SK-N-SH (cell line): ENCODE results near the gene GABRD. TPM values are rescaled to one million over a fixed set of nuclear protein-coding genes. Genes with fewer than 3 reads are reported as not detected.

ENCODE experiments used
- CTCF ChIA-PET: fragments of 300-600, 350-600 bp; formaldehyde crosslinking; extraction: SDS; loops from one replicate; lab custom pipeline; 2021; lab: Yijun Ruan, JAX
- POLR2A ChIA-PET: fragments of 350-600 bp; sonication (Branson Sonifier 250); formaldehyde crosslinking; extraction: SDS; loops from one replicate; lab custom pipeline; 2020; ENCODE audit warnings: antibody characterized with exemption, inconsistent platforms; lab: Yijun Ruan, JAX
- DNase-seq: peaks from one replicate; pipeline ENCODE4 v3.0.0; 2012
- H2AFZ ChIP-seq: fragments of 200-600 bp; sonication (generic); 2 replicates; pipeline ENCODE4 v1.8.1; 2016; ENCODE audit warnings: antibody characterized with exemption, mild to moderate bottlenecking, low read depth
- H3F3A ChIP-seq: fragments of 200-600 bp; sonication (generic); replicated peaks from 2 replicates; pipeline ENCODE3; 2016; ENCODE audit warnings: antibody characterized with exemption, mild to moderate bottlenecking; ENCODE audit not compliant: insufficient read depth
- H3K27ac ChIP-seq, 2 experiments: fragments of 200-500 bp in 1 of 2; fragments of 200-600 bp in 1 of 2; sonication (Bioruptor generic) in 1 of 2; sonication (generic), shearing (Covaris generic) in 1 of 2; 2 replicates each; pipeline versions ENCODE4 v1.5.1 to v1.6.1; 2014 to 2016; ENCODE audit warnings: low read depth in 2 of 2, inconsistent platforms in 1 of 2, low read length in 1 of 2, mild to moderate bottlenecking in 1 of 2, mixed read lengths in 1 of 2
- H3K27me3 ChIP-seq: fragments of 200-600 bp; sonication (generic), shearing (Covaris generic); 2 replicates; pipeline ENCODE4 v1.6.1; 2016; ENCODE audit warnings: mixed run types; ENCODE audit not compliant: insufficient read depth
- H3K36me3 ChIP-seq, 2 experiments: fragments of 200-500 bp in 1 of 2; fragments of 200-600 bp in 1 of 2; sonication (Bioruptor generic) in 1 of 2; sonication (generic) in 1 of 2; replicated peaks in 1 of 2; 2 replicates each; pipeline versions ENCODE3 to v1.5.1; 2014 to 2016; ENCODE audit warnings: low read length in 1 of 2, mild to moderate bottlenecking in 1 of 2; ENCODE audit not compliant: insufficient read depth in 2 of 2, control insufficient read depth in 1 of 2
- H3K4me1 ChIP-seq, 2 experiments: fragments of 200-500 bp in 1 of 2; fragments of 200-600 bp in 1 of 2; sonication (Bioruptor generic) in 1 of 2; sonication (generic), shearing (Covaris generic) in 1 of 2; 2 replicates each; pipeline versions ENCODE4 v1.5.1 to v1.6.1; 2014 to 2016; ENCODE audit warnings: low read depth in 1 of 2, low read length in 1 of 2, mixed run types in 1 of 2; ENCODE audit not compliant: insufficient read depth in 2 of 2, control insufficient read depth in 1 of 2
- H3K4me2 ChIP-seq: fragments of 200-600 bp; sonication (generic), shearing (Covaris generic); 2 replicates; pipeline ENCODE4 v1.6.1; 2017; ENCODE audit warnings: mixed run types
- H3K4me3 ChIP-seq, 2 experiments: fragments of 200-500 bp in 1 of 2; fragments of 200-600 bp in 1 of 2; sonication (Bioruptor generic) in 1 of 2; sonication (generic), shearing (Covaris generic) in 1 of 2; 2 replicates each; pipeline versions ENCODE4 v1.5.1 to v1.8.1; 2014 to 2016; ENCODE audit warnings: low read depth in 2 of 2, inconsistent platforms in 1 of 2, low read length in 1 of 2, mild to moderate bottlenecking in 1 of 2, mixed read lengths in 1 of 2, moderate library complexity in 1 of 2
- H3K79me2 ChIP-seq: fragments of 200-600 bp; sonication (generic); 2 replicates; pipeline ENCODE4 v1.8.1; 2017; ENCODE audit warnings: mild to moderate bottlenecking; ENCODE audit not compliant: insufficient read depth
- H3K9ac ChIP-seq: fragments of 200-600 bp; sonication (generic); 2 replicates; pipeline ENCODE4 v1.6.1; 2017; ENCODE audit warnings: mixed run types
- H3K9me2 ChIP-seq: fragments of 200-600 bp; sonication (generic); 2 replicates; pipeline ENCODE4 v1.6.1; 2017; ENCODE audit warnings: mixed run types
- H3K9me3 ChIP-seq: fragments of 200-600 bp; sonication (generic); 2 replicates; pipeline ENCODE4 v1.6.1; 2017; ENCODE audit warnings: mixed run types, mild to moderate bottlenecking, moderate library complexity
- H4K20me1 ChIP-seq: fragments of 200-600 bp; sonication (generic); 2 replicates; pipeline ENCODE4 v1.6.1; 2017; ENCODE audit warnings: mild to moderate bottlenecking, mixed run types; ENCODE audit not compliant: insufficient read depth
- CHD2 ChIP-seq: fragments of 150-350 bp; IDR thresholded peaks from 2 replicates; pipeline ENCODE4 v1.6.1; 2018; ENCODE audit warnings: low read length; ENCODE audit not compliant: partially characterized antibody
- CTCF ChIP-seq: fragments of 200-600 bp; sonication (generic); IDR thresholded peaks from 2 replicates; pipeline ENCODE4 v1.6.1; 2017; ENCODE audit warnings: antibody characterized with exemption, mild to moderate bottlenecking, moderate library complexity
- ELF1 ChIP-seq: IDR thresholded peaks from 2 replicates; pipeline ENCODE4 v1.4.0; 2012
- EP300 ChIP-seq, 2 experiments: IDR thresholded peaks; 2 replicates each; pipeline versions ENCODE4 v1.4.0 to v1.6.1; 2012; ENCODE audit warnings: borderline replicate concordance in 1 of 2, low read depth in 1 of 2, low read length in 1 of 2
- EZH2phosphoT487 ChIP-seq: fragments of 200-600 bp; sonication (generic); IDR thresholded peaks from 2 replicates; pipeline ENCODE4 v1.6.1; 2017; ENCODE audit warnings: low read depth, mixed run types, mild to moderate bottlenecking, antibody characterized with exemption, moderate library complexity, borderline replicate concordance
- FOSL2 ChIP-seq: IDR thresholded peaks from 2 replicates; pipeline ENCODE4 v1.4.0; 2012; ENCODE audit warnings: low read depth, mild to moderate bottlenecking, moderate library complexity, borderline replicate concordance
- MEF2A ChIP-seq: IDR thresholded peaks from 2 replicates; pipeline ENCODE4 v1.4.0; 2012; ENCODE audit warnings: low read depth, borderline replicate concordance
- RCOR1 ChIP-seq: fragments of 150-350 bp; IDR thresholded peaks from 2 replicates; pipeline ENCODE4 v1.6.1; 2017; ENCODE audit warnings: antibody characterized with exemption, low read length
- REST ChIP-seq: IDR thresholded peaks from 2 replicates; pipeline ENCODE4 v1.6.1; 2012; ENCODE audit warnings: mild to moderate bottlenecking, low read depth, low read length, moderate library complexity
- RFX5 ChIP-seq: IDR thresholded peaks from 2 replicates; pipeline ENCODE4 v1.6.1; 2012; ENCODE audit warnings: mild to moderate bottlenecking, improper control_type of control experiment, low read length
- SIN3A ChIP-seq: IDR thresholded peaks from 2 replicates; pipeline ENCODE4 v1.6.1; 2012; ENCODE audit warnings: low read depth, mild to moderate bottlenecking, low read length, moderate library complexity, borderline replicate concordance
- SMC3 ChIP-seq: IDR thresholded peaks from 2 replicates; pipeline ENCODE4 v1.6.1; 2012; ENCODE audit warnings: low read depth, low read length, improper control_type of control experiment
- TAF1 ChIP-seq: IDR thresholded peaks from 2 replicates; pipeline ENCODE4 v1.6.1; 2012; ENCODE audit warnings: low read depth, mild to moderate bottlenecking, low read length, moderate library complexity, borderline replicate concordance
- TEAD4 ChIP-seq: IDR thresholded peaks from 2 replicates; pipeline ENCODE4 v1.4.0; 2012; ENCODE audit warnings: mild to moderate bottlenecking, borderline replicate concordance; ENCODE audit not compliant: insufficient read depth
- USF1 ChIP-seq: IDR thresholded peaks from 2 replicates; pipeline ENCODE4 v1.4.0; 2012; ENCODE audit warnings: low read depth, borderline replicate concordance
- USF2 ChIP-seq: fragments of 150-350 bp; IDR thresholded peaks from 2 replicates; pipeline ENCODE4 v1.6.1; 2017; ENCODE audit warnings: antibody characterized with exemption, low read length, low read depth, borderline replicate concordance
- YY1 ChIP-seq: IDR thresholded peaks from 2 replicates; pipeline ENCODE4 v1.4.0; 2012; ENCODE audit warnings: low read depth, mild to moderate bottlenecking
- ZBTB33 ChIP-seq: IDR thresholded peaks from 2 replicates; pipeline ENCODE4 v1.4.0; 2012; ENCODE audit warnings: low read depth, borderline replicate concordance
- whole genome bisulfite sequencing: methylation state at CpG from one replicate; pipeline ENCODE4 v1.1.6; 2017; ENCODE audit warnings: low lambda C conversion rate; 5-methylcytosine and 5-hydroxymethylcytosine counted together
- polyA plus RNA-seq, 3 experiments: library from polyadenylated mRNA; depleted of rRNA; stranded (reverse); fragments of >200 nt; gene quantifications; 2 replicates each; pipeline ENCODE4 v1.2.3, GENCODE V29; 2012

Gene GABRD
- polyA plus RNA-seq, 1 of the 3 experiments (the other 2 are of a cell fraction) = 0.07 TPM

GRCh38 chr1:2023187-2023586, 4.0 kb downstream of the GABRD start:
- H3K4me2 ChIP-seq = no peak overlapping the region
- TF ChIP-seq YY1 = no peak
- TF ChIP-seq ELF1 = no peak
- TF ChIP-seq SIN3A = no peak
- TF ChIP-seq FOSL2 = no peak
- TF ChIP-seq REST = no peak
- TF ChIP-seq USF2 = no peak
- no peak for TF ChIP-seq TAF1
- TF ChIP-seq EZH2phosphoT487 = no peak
- H3K27ac ChIP-seq = no peak overlapping the region
- no peaks in the 10 kb centered on the region for H3K9me2 ChIP-seq
- no peak for DNase-seq
- no peak overlapping the region for H3K9ac ChIP-seq
- POLR2A ChIA-PET = no interaction called here
- H3K9me3 ChIP-seq = no peaks in the 10 kb centered on the region
- H3K4me1 ChIP-seq = no peaks in the 10 kb centered on the region; a peak in 1 of 4 replicates
- H3K27me3 ChIP-seq = peaks cover 7% of the 10 kb centered on the region; the same call in 1 of the 2 replicates
- H3K4me3 ChIP-seq = no peak overlapping the region
- H3K36me3 ChIP-seq = no peaks in the 10 kb centered on the region
- no peak overlapping the region for H2AFZ ChIP-seq
- 83% methylated on average over 2 of the region's 9 CpGs for WGBS
- H4K20me1 ChIP-seq = no peaks in the 10 kb centered on the region
- no peaks in the 10 kb centered on the region for H3F3A ChIP-seq
- CTCF ChIA-PET = interaction anchor here (0.8 to 7.1 kb wide), 4 partner anchors 10 to 77 kb away, joined by 3 to 63 read pairs (median 18); no protein-coding TSS in a partner anchor
- no peaks in the 10 kb centered on the region for H3K79me2 ChIP-seq

- DNase-seq = no peak
- H3K27ac ChIP-seq = no peak overlapping the region
- POLR2A ChIA-PET = no interaction called here
- no peaks in the 10 kb centered on the region for H3K79me2 ChIP-seq
- H4K20me1 ChIP-seq = no peaks in the 10 kb centered on the region
- CTCF ChIA-PET = interaction anchor here (2.4 to 7.1 kb wide), 2 partner anchors 21 to 64 kb away, joined by 6 to 63 read pairs; no protein-coding TSS in a partner anchor
- H3K4me1 ChIP-seq = no peaks in the 10 kb centered on the region; a peak in 1 of 4 replicates
- no peak overlapping the region for H2AFZ ChIP-seq
- peaks cover 7% of the 10 kb centered on the region; the same call in 1 of the 2 replicates for H3K27me3 ChIP-seq
- no peaks in the 10 kb centered on the region for H3K9me3 ChIP-seq
- H3K36me3 ChIP-seq = no peaks in the 10 kb centered on the region
- H3K4me2 ChIP-seq = no peak overlapping the region
- H3K9me2 ChIP-seq = no peaks in the 10 kb centered on the region
- 68% methylated on average over 4 of the region's 10 CpGs for WGBS
- H3K4me3 ChIP-seq = no peak overlapping the region
- no peak overlapping the region for H3K9ac ChIP-seq
- H3F3A ChIP-seq = no peaks in the 10 kb centered on the region
- TF ChIP-seq MEF2A (no peak), RFX5 (no peak), TEAD4 (no peak), SMC3 (no peak), CHD2 (no peak), FOSL2 (no peak), USF1 (no peak), RCOR1 (no peak), EP300 (IDR thresholded peaks at IDR 0.05; ENCODE audit: borderline replicate concordance in 1 of 2, low read depth in 1 of 2, low read length in 1 of 2) (no peak), TAF1 (no peak), ZBTB33 (no peak), CTCF (no peak)
These were observed 5.3 kb downstream of the GABRD start for GRCh38 chr1:2024451-2024850.
